ENCODE results near the gene FRMD4A.

Gene FRMD4A

GRCh38 chr10:13631594-13631993 is 699.1 kb downstream of the FRMD4A start:
- no peak overlapping the region for H3K27ac ChIP-seq (replicated peaks)

GRCh38 chr10:13630231-13630630 is 700.5 kb downstream of the FRMD4A start:
- no peak for TF ChIP-seq SPI1 (IDR thresholded peaks at IDR 0.05; ENCODE audit: borderline replicate concordance, low read depth)
- TF ChIP-seq POLR2AphosphoS5 (IDR thresholded peaks at IDR 0.05; ENCODE audit: low read depth) = no peak
- no peak for TF ChIP-seq REST (IDR thresholded peaks at IDR 0.05; ENCODE audit: insufficient replicate concordance, low read depth)
- TF ChIP-seq GABPA (IDR thresholded peaks at IDR 0.05; ENCODE audit: low read depth) = no peak
- no peak for TF ChIP-seq CTCF (IDR thresholded peaks at IDR 0.05; ENCODE audit: insufficient read depth, low read length)
- DNase-seq (ENCODE audit: low read depth in 1 of 2, low spot score in 1 of 2) = no peak
- Histone ChIP-seq H3K27me3 (ENCODE audit: insufficient read depth, poor library complexity, severe bottlenecking) (no peaks in the 10 kb centered on the region), H3K4me3 (replicated peaks; ENCODE audit: insufficient read depth, low read length) (no peak overlapping the region), H3K27ac (replicated peaks) (no peak overlapping the region)

More at GRCh38 chr10:13631594-13631993, 699.1 kb downstream of the FRMD4A start:
- Histone ChIP-seq H3K27me3 (ENCODE audit: insufficient read depth, poor library complexity, severe bottlenecking) (no peaks in the 10 kb centered on the region), H3K4me3 (replicated peaks; ENCODE audit: insufficient read depth, low read length) (no peak overlapping the region)
- no peak for TF ChIP-seq POLR2AphosphoS5 (IDR thresholded peaks at IDR 0.05; ENCODE audit: low read depth)
- TF ChIP-seq REST (IDR thresholded peaks at IDR 0.05; ENCODE audit: insufficient replicate concordance, low read depth) = no peak
- TF ChIP-seq SPI1 (IDR thresholded peaks at IDR 0.05; ENCODE audit: borderline replicate concordance, low read depth) = no peak
- no peak for TF ChIP-seq CTCF (IDR thresholded peaks at IDR 0.05; ENCODE audit: insufficient read depth, low read length)
- TF ChIP-seq GABPA (IDR thresholded peaks at IDR 0.05; ENCODE audit: low read depth) = no peak
- DNase-seq (ENCODE audit: low read depth in 1 of 2, low spot score in 1 of 2) = peak in 1 of 2 experiments; percentile 29

- Histone ChIP-seq H3K27me3 (ENCODE audit: insufficient read depth, poor library complexity, severe bottlenecking) (no peaks in the 10 kb centered on the region), H3K27ac (replicated peaks) (no peak overlapping the region), H3K4me3 (replicated peaks; ENCODE audit: insufficient read depth, low read length) (no peak overlapping the region)
- DNase-seq (ENCODE audit: low read depth in 1 of 2, low spot score in 1 of 2) = no peak
- no peak for TF ChIP-seq GABPA (IDR thresholded peaks at IDR 0.05; ENCODE audit: low read depth)
- no peak for TF ChIP-seq POLR2AphosphoS5 (IDR thresholded peaks at IDR 0.05; ENCODE audit: low read depth)
- no peak for TF ChIP-seq CTCF (IDR thresholded peaks at IDR 0.05; ENCODE audit: insufficient read depth, low read length)
- no peak for TF ChIP-seq SPI1 (IDR thresholded peaks at IDR 0.05; ENCODE audit: borderline replicate concordance, low read depth)
- no peak for TF ChIP-seq REST (IDR thresholded peaks at IDR 0.05; ENCODE audit: insufficient replicate concordance, low read depth)
Measured at GRCh38 chr10:13629116-13629515, 701.6 kb downstream of the FRMD4A start.

Measured in HL-60 (cell line).